Body of pancreas (tissue), 4 donors: Measurements from ENCODE around the gene COL5A2. TPM values are rescaled to one million over a fixed set of nuclear protein-coding genes. Genes with fewer than 3 reads are reported as not detected.

ENCODE experiments used
- ATAC-seq: fragments of 150-250 bp; one replicate; pipeline ENCODE4 v1.9.1; 2016
- DNase-seq, 4 donors: peaks; one replicate each; pipeline ENCODE4 v3.0.0-alpha.2; 2019
- H3K27ac ChIP-seq, 4 donors: fragments of 200-600 bp; sonication (generic); 1 replicate in 3 of 4; 2 replicates in 1 of 4; pipeline versions ENCODE4 v1.5.1 to v1.6.1; 2016 to 2019; ENCODE audit warnings: mild to moderate bottlenecking in 1 of 4, mixed read lengths in 1 of 4, moderate library complexity in 1 of 4
- H3K27me3 ChIP-seq, 2 donors: fragments of 200-600 bp; sonication (generic); one replicate each; pipeline ENCODE4 v1.6.0; 2016; ENCODE audit warnings: mild to moderate bottlenecking in 1 of 2
- H3K36me3 ChIP-seq, 2 donors: fragments of 200-600 bp; sonication (generic); replicated peaks in 1 of 2; 2 replicates each; pipeline ENCODE4 v1.5.1; 2016; ENCODE audit warnings: low read depth in 2 of 2; ENCODE audit not compliant: insufficient read depth in 1 of 2
- H3K4me1 ChIP-seq: fragments of 200-600 bp; sonication (generic); one replicate; pipeline ENCODE4 v1.6.0; 2016
- H3K4me3 ChIP-seq, 2 donors: fragments of 200-600 bp; sonication (generic); 1 replicate in 1 of 2; 2 replicates in 1 of 2; pipeline ENCODE4 v1.5.1; 2016 to 2019
- H3K9me3 ChIP-seq, 3 donors: fragments of 200-600 bp; sonication (generic); 1 replicate in 2 of 3; 2 replicates in 1 of 3; pipeline ENCODE4 v1.5.1; 2016
- POLR2A ChIP-seq, 3 donors: fragments of 450-650 bp; IDR thresholded peaks; one replicate each; pipeline ENCODE4 v1.6.1; 2016; ENCODE audit warnings: antibody characterized with exemption in 3 of 3, mild to moderate bottlenecking in 2 of 3
- WGBS, 2 donors: methylation state at CpG; one replicate each; pipeline ENCODE4 v1.1.5; 2017; 5-methylcytosine and 5-hydroxymethylcytosine counted together
- intact Hi-C: fragments of 100-400 bp; cut with DNase I; formaldehyde crosslinking; loops from one replicate; pipeline ENCODE4 v1.15.1; 2023
- total RNA-seq, 2 donors: library from RNA; depleted of rRNA; stranded (reverse); fragments of >200 nt; gene quantifications; one replicate each; pipeline ENCODE4 v1.1.0, GENCODE V29; 2016
- TF ChIP-seq, protein P1 (sequence below), 7 experiments: fragments of 450-650 bp in 4 of 7; fragments of 200-600 bp in 3 of 7; sonication (generic) in 3 of 7; IDR thresholded peaks; one replicate each; pipeline ENCODE4 v1.5.1; 2016 to 2019; ENCODE audit warnings: antibody characterized with exemption in 7 of 7

Gene COL5A2
- total RNA-seq, 2 donors from 2014 or later: 10.1 to 24.1 TPM

DNA sequence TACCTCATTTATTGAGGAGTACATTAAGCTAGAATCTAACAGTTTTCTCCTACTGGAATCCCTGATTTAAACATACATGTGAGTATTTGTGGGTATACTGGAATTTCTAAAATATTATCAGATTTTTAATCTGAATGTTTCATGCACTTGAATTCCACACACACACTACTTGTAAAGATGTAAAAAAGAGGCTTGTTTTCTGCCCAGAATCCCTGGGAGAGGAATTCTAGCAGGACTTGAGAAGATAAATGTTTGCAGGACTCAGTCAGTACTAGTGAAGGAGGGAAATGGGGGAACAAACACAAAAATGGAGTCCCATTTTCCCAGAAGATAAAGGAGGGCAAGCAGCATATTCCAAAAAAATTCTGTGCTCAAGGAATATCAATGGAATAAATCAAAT is 17.0 kb downstream of the COL5A2 start:
- Histone ChIP-seq H3K27ac (no peak overlapping the region), H3K36me3 (no peaks in the 10 kb centered on the region), H3K9me3 (no peaks in the 10 kb centered on the region), H3K4me1 (no peaks in the 10 kb centered on the region), H3K4me3 (no peak overlapping the region), H3K27me3 (no peaks in the 10 kb centered on the region)
- DNase-seq (no peak), ATAC-seq (no peak)
- intact Hi-C loops: no loop called here
- no peak for TF ChIP-seq POLR2A (IDR thresholded peaks at IDR 0.05)
- TF ChIP-seq, protein P1, sequence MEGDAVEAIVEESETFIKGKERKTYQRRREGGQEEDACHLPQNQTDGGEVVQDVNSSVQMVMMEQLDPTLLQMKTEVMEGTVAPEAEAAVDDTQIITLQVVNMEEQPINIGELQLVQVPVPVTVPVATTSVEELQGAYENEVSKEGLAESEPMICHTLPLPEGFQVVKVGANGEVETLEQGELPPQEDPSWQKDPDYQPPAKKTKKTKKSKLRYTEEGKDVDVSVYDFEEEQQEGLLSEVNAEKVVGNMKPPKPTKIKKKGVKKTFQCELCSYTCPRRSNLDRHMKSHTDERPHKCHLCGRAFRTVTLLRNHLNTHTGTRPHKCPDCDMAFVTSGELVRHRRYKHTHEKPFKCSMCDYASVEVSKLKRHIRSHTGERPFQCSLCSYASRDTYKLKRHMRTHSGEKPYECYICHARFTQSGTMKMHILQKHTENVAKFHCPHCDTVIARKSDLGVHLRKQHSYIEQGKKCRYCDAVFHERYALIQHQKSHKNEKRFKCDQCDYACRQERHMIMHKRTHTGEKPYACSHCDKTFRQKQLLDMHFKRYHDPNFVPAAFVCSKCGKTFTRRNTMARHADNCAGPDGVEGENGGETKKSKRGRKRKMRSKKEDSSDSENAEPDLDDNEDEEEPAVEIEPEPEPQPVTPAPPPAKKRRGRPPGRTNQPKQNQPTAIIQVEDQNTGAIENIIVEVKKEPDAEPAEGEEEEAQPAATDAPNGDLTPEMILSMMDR (IDR thresholded peaks at IDR 0.05): no peak

- no peak for ATAC-seq
- intact Hi-C loops: no loop called here
- WGBS, 2 donors: 62 to 63% methylated on average over 3 of the region's 3 CpGs
- TF ChIP-seq, protein P1 (IDR thresholded peaks at IDR 0.05): no peak
- no peak for TF ChIP-seq POLR2A (IDR thresholded peaks at IDR 0.05)
- no peaks in the 10 kb centered on the region for H3K27me3 ChIP-seq
- H3K27ac ChIP-seq: no peak overlapping the region
- no peak overlapping the region for H3K4me3 ChIP-seq
- no peak for DNase-seq
- no peaks in the 10 kb centered on the region for H3K4me1 ChIP-seq
- no peaks in the 10 kb centered on the region for H3K36me3 ChIP-seq
- H3K9me3 ChIP-seq: no peaks in the 10 kb centered on the region
Observed at GRCh38 chr2:189161894-189162293, 17.7 kb downstream of the COL5A2 start.

- TF ChIP-seq POLR2A (IDR thresholded peaks at IDR 0.05): no peak
- H3K4me3 ChIP-seq: no peak overlapping the region
- DNase-seq (no peak), ATAC-seq (no peak)
- no peaks in the 10 kb centered on the region for H3K27me3 ChIP-seq
- no peaks in the 10 kb centered on the region for H3K36me3 ChIP-seq
- 90 to 91% methylated on average over 4 of the region's 4 CpGs for WGBS, 2 donors
- intact Hi-C loops: no loop called here
- H3K27ac ChIP-seq: no peak overlapping the region
- H3K4me1 ChIP-seq: no peaks in the 10 kb centered on the region
- no peaks in the 10 kb centered on the region for H3K9me3 ChIP-seq
Observed at GRCh38 chr2:189159717-189160116, 19.8 kb downstream of the COL5A2 start.

DNA sequence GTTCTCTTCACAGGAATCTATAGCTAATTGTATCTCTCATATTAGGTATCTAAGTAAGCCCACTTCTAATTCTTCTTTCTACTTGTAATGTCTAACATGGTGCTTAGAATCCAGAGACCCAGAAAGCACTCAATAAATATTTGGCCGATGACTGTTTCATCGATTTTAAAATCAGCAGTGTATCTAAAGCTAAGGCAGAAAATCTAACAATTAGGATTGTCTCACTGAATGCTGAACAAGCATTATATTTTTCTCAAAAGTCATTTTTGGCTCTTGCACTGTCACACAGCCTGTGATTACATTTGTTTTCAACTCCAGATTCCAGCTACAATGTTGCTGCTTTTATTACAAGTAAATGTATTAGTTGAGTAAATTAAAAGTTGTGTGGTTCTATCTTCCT is 20.3 kb downstream of the COL5A2 start:
- no peaks in the 10 kb centered on the region for H3K27me3 ChIP-seq
- no peak for ATAC-seq
- H3K36me3 ChIP-seq: no peaks in the 10 kb centered on the region
- H3K27ac ChIP-seq: no peak overlapping the region
- DNase-seq: no peak
- WGBS, 2 donors: 74 to 76% methylated on average over 2 of the region's 2 CpGs
- no peaks in the 10 kb centered on the region for H3K4me1 ChIP-seq
- no peak overlapping the region for H3K4me3 ChIP-seq
- intact Hi-C loops: no loop called here
- TF ChIP-seq, protein P1 (IDR thresholded peaks at IDR 0.05): no peak
- TF ChIP-seq POLR2A (IDR thresholded peaks at IDR 0.05): no peak
- no peaks in the 10 kb centered on the region for H3K9me3 ChIP-seq

DNA sequence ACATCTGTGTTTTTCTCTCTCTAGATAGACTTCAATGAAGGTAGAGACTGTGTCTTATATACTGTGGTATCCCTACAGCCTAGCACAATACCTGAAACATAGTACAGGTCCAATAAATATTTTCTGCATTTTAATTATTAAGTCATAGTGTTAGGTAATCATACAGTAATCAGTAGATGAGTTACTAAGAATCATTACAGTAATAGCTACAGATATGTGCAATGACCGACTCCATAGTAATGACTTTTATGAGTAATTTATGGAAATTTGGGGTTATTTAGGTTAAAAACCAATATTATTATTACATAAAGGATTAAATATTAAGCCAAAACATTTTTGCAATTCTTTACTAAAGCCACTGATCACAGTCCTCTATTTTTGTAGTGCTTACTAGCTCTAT is 21.6 kb downstream of the COL5A2 start:
- intact Hi-C loops: no loop called here
- Histone ChIP-seq H3K9me3 (no peaks in the 10 kb centered on the region), H3K4me3 (no peak overlapping the region), H3K36me3 (no peaks in the 10 kb centered on the region), H3K27me3 (no peaks in the 10 kb centered on the region), H3K27ac (no peak overlapping the region), H3K4me1 (no peaks in the 10 kb centered on the region)
- WGBS, 2 donors: 82 to 89% methylated on average over 1 of the region's 1 CpG
- ATAC-seq: no peak
- TF ChIP-seq, protein P1 (IDR thresholded peaks at IDR 0.05): no peak
- TF ChIP-seq POLR2A (IDR thresholded peaks at IDR 0.05): no peak
- no peak for DNase-seq
